GM18861 (cell line): ENCODE data around the gene NAV3.
A peak's percentile ranks its signal among the peaks of the same experiment; 100 is the strongest.

ENCODE experiments used
- ATAC-seq: cut with Tn5 transposase; IDR thresholded peaks from one replicate; pipeline ENCODE4 v1.9.1; 2021; ENCODE audit not compliant: unreplicated experiment

The NAV3 gene, protein sequence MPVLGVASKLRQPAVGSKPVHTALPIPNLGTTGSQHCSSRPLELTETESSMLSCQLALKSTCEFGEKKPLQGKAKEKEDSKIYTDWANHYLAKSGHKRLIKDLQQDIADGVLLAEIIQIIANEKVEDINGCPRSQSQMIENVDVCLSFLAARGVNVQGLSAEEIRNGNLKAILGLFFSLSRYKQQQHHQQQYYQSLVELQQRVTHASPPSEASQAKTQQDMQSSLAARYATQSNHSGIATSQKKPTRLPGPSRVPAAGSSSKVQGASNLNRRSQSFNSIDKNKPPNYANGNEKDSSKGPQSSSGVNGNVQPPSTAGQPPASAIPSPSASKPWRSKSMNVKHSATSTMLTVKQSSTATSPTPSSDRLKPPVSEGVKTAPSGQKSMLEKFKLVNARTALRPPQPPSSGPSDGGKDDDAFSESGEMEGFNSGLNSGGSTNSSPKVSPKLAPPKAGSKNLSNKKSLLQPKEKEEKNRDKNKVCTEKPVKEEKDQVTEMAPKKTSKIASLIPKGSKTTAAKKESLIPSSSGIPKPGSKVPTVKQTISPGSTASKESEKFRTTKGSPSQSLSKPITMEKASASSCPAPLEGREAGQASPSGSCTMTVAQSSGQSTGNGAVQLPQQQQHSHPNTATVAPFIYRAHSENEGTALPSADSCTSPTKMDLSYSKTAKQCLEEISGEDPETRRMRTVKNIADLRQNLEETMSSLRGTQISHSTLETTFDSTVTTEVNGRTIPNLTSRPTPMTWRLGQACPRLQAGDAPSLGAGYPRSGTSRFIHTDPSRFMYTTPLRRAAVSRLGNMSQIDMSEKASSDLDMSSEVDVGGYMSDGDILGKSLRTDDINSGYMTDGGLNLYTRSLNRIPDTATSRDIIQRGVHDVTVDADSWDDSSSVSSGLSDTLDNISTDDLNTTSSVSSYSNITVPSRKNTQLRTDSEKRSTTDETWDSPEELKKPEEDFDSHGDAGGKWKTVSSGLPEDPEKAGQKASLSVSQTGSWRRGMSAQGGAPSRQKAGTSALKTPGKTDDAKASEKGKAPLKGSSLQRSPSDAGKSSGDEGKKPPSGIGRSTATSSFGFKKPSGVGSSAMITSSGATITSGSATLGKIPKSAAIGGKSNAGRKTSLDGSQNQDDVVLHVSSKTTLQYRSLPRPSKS (N-terminal part only)

DNA sequence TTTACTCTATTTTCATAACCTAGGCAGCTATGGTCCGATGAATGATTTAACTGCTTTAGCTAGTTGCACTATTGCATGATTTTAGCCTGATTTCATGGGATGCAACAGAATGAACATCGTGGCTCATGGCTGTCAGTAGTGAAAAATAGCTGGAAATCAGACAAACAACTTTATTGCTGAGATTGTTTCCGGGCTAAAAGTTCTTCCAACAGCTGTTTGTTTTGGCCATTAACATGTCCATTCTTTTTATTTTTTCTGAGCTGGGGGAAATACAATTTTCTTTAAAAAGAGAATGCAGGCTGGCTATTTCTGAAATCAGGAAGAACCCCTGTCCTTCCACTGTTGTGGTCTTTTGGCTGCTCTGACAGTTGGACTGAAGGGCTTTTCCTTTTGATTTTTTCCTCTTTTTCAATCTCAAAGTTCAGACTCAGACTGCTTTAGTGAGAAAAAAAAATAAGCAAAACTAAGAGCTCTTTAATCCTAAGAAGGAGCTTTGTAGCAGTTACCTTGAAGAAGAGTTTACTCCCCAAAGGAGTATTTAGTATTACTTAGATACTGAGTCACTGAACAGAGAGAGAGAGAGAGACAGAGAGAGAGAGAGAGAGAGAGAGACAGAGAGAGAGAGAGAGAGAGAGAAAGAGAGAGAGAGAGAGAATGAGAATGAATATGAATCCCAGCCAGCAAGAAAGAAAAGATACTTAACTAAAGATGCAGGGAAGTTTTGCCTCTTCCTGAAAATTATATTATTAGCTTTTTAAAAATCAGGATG is at the start of gene NAV3:
Gene NAV3 (plus strand): TSS at position 312 of the 769 bp plus-strand sequence. CDS start 568 bp downstream, outside the sequence.
- ATAC-seq = no peak

DNA sequence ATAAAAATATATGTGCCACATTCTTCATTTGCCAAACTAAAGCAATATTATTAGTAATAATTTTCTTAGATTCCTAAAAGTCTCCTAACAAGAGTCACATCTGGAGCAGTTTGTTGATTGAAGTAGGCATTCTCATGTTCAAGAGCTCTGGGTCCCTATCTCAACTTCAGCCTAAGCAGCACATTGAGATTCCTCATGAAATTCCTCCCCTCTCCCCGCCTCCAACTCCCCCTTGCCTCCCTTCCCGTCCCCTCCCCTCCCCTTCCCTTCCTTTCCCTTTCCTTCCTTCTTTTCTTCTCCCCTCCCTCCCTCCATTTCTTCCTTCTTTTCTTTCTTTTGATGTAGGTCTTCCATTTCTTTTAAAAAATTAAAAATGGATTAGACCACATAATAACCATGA is 48.7 kb upstream of the NAV3 start:
- no peak for ATAC-seq

DNA sequence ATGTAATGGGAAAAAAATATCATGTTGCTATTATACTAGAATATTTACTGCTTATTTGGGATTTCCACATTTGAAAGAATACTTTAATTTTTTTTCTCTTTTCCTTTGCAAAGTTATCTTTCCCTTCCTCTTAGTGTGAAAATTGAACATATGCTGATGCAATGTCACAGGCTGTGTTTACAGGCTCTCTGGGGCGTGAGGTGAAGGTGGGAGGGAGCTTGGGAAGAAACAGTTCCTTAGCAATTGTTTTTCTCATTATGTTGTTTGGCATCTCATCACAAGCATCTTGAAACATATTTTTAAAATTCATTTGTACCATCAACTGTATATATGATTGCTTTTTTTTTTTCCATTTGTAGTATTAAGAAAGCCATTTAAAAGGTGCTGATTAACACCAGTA is 47.9 kb upstream of the NAV3 start:
- ATAC-seq = no peak

DNA sequence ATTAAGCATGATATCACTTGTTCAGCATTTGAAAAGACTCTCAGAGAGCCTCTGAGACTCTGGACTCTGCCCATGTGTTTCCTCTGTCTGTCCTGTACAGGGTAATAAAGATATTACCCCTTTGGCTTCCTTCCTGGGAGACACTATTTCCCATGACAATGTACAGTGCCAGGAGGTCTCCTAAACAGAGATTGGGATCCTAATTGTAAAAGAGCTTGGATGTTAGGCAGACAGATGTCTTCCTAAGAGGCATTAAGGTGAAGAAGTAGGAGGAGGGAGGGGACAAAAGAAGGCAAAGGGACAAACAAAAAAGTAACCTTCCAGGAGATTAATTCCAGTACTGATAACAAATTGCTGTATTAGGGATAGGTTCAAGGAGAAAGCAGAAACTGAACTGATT is 45.5 kb upstream of the NAV3 start:
- no peak for ATAC-seq

DNA sequence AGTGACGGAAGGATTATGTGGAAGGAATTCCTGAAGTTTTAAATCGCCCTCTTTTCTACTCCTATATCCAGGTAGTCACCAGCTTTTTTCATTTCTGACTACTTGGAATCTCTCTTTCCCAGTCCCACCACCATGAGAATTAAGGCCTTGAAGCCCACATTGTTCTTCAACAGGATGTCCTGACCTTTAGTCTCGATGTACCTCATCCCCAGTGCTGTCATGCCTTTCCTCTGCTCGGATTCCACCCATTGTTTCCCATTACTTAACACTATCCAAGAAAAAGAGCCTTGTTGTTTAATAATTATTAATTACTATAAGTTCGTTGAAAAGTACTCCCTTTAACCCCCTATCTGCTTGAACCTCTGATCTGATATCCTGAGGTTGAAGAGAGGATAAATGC is 44.0 kb upstream of the NAV3 start:
- ATAC-seq = no peak

DNA sequence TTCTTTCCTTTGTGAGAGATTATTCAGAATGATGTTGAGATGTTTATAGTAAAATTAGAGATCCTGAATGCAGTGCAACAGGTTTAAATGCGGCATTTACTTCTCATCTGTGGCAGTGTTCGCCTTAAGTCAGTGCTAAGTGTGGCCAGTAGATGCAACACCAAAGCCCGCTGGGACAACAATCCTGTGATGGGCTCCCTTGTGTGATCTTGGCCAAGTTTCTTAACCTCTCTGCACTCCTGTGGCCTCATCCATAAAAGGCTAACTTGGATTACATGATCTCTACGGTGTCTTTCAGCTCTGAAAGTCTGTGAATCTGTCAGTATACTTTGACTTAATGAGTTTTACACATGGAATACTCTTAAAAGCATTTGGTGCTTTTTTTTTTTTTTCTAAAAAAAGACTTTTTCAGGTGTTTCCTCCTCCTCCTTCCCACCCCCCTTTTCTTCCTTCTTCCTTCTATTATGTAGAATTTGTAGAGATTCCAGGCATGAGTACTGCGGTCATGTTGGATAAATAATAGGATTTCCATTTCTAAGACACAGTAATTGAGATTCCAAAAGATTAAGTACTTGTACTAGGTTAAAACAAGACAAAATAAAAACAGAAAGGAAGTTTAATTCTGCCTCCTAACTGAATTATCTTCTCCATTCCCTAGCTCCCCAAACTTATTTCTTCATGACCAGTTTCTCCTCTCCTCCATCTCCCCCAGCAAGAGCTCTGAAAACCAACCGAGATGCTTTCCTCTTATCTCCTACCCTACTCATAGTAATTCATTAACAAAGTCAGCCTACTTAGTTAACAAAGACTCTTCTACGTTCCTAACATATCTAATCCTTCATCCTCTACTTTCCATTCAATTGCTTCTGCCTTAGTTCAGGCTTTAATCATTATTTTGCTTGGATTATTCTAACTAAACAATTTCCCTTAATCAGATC is 42.2 kb upstream of the NAV3 start:
- no peak for ATAC-seq

DNA sequence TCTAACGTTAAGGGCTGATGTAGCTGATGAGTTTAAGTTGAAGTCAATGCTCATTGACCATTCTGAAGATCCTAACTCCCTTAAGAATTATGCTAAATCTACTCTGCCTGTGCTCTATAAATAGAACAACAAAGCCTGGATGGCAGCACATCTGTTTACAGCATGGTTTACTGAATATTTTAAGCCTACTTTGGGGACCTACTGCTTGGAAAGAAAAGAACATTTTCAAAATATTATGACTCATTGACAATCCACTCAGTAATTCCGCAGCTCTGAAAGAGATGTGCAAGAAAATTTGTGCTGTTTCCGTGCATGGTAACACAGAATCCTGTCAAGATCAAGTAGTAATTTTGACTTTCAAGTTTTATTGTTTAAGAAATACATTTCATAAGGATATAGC is 35.0 kb upstream of the NAV3 start:
- no peak for ATAC-seq

DNA sequence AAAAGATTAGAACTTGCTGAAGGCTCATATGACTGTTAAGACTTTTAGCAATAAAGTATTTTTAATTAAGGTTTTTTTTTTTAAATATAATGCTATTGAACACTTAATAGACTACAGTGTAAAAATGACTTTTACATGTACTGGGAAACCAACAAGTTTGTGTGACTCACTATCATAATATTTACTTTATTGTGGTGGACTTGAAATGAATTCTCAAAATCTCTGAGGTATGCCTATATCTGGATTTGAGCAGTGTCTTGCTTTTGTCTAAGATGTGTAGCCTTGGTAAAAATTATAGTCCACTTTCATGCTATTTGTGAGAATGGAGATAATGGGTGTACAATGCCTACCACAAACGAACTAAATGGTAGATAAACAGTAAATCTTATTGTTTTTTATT is 33.9 kb upstream of the NAV3 start:
- ATAC-seq = no peak

DNA sequence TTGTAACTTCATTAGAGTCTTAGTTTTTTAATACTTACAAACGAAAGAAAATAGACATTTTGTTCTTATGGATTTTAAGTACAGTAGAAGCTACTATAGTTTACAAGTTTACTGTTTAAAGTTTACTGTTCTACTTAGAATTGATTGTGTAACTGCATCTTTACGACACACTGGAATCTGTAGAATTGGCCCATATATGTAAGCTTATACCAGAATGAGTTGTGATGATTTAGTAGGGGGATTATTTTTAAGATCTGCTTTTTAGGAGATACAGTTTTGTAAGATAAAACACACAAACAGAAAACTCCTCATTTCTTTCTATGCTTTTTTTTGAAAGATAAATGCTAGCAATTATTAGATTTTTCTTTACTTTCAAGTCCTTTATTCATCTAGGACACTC is 30.2 kb upstream of the NAV3 start:
- ATAC-seq = no peak

DNA sequence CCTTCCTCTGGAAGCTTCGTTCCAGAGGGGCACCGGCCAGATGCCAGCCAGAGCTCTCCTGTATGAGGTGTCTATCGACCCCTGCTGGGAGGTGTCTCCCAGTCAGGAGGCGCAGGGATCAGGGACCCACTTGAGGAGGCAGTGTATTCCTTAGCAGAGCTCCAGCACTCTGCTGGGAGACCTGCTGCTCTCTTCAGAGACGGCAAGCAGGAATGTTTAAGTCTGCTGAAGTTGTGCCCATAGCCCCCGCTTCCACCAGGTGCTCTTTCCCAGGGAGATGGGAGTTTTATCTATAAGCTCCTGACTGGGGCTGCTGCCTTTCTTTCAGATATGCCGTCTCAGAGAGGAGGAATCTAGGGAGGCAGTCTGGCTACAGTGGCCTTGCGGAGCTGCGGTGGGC is 22.2 kb upstream of the NAV3 start:
- no peak for ATAC-seq

DNA sequence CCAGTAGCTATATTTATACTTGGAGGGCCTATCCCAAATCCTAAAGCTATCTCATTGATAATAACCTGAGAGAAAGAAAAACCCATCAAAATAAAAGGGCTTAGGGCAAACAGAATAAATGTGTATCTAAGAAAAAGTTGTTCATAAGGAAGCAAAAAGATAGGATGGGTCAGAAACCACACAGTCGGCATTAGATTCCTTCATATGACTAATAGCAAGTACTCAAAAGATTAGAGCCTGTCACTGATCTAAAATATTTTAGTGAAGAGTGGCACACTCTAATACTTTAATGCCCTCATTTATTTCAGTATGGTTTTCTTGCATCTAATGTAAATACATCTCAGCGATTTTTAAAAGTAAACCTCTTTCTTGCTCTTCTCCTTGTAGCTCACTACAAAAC is 17.1 kb upstream of the NAV3 start:
- ATAC-seq = no peak

DNA sequence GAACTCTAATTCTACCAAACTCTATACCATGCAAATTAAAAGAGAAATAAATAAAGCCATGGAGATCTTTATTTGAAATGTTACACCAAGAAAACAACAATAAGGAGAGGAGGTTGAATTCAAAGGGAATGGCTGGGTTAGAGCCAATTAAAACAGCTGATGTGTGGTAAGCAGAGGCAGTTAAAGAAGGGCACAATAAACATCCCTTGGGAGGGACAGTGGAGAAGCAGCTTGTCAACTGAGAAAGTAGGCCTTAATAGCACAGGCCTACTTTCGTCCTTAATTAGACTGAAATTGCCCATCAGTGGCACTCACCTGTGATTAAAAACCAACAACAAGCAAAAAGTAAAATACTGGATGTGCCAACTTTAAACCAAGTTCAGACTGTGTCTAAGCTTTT is 16.3 kb upstream of the NAV3 start:
- ATAC-seq = no peak

DNA sequence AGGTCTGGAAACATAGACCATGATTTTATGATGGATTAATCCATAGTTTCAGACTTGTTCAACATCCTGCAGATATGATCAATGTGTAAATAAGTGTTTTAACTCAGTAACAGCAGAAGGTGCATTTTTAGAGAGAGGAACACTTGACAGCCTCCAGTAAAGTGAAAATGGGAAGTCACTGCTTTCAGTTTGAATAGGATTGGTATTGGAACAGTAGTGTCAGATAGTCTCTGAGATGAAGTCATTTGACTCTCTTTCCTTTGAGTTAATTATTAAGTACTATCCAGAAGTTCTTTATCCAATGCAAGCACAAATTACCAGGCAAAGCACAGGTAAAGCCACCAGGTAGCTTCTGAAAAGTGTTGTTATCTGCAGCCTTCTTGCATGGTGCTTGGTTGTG is 14.5 kb upstream of the NAV3 start:
- ATAC-seq = peak; percentile 99

DNA sequence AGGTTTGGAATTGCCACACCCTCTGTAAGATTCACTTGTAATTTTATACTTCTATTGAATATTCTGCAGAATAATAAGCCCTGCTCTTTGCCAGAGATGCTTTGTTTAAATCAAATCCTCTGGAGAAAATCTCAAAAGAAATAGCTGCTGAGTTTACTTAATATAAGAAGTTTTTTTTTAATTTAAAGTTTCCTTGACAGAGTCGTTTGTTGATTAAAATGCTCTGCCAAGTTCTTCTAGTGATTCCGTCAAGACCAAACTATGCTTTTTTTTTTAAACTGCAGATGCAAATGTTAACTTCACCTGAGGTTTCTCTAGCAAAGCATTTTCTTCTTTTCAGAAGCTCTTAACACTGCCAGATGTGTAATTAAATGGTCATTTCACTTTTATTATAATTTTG is 13.4 kb upstream of the NAV3 start:
- ATAC-seq = no peak

DNA sequence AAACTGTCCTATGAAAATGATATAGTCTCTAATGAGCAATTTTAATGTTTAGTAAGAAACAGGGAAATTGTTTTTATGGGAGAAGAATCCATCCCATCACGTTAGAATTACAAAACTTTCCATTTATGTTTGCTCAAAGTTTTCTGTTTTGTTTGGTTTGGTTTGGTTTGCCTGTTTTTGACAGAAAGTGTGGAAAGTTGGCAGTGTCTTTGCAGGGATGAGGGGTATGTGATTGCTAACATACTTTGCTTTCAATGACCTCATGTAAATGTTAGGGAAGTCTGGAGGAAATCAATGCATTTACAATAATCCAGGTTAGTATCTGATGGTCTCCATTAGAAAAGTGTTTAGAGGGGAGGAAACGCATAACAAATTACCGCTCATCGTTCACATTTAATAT is 12.3 kb upstream of the NAV3 start:
- ATAC-seq = no peak

DNA sequence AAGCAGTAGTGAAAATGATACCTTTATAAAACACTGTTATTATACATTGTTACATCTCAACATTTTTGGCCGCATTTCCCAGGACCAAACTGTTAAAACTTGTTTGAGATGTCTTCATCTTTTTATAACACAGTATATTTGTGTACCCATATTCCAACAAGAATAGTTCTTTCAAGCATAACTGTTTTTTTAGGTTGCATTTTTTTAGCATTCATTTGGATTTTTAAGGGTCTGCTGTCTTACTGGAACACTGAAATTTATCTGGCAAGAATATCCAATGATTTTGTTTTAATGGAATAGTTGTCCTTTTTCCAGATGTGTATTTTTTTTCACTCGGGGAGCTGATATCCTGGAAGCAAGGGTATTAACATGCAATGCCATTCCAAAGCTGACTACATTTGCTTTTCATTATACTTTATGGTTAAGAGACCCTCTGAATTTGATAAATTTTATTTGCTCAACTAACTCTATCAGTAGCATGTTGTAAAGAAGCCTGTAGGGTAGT is 8.9 kb upstream of the NAV3 start:
- no peak for ATAC-seq

DNA sequence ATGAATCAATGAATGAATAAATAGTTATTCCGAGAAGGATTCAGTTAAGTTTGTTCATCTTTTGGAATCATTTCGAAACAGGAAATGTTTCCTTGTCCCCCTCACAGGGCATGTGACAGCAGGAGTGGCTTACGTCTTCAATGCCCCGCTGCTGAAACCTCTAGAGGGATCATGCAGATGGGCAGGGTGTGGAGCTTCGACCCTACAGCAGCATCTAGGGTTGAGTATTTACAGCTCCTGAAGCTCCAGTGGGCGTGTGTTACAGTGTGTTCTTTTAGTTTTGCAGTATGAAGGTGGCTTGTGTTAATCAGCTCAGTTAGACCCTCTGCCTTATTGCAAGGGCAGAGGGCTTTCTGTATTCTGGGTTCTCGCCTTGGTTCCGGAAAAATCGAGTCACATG is 2.6 kb downstream of the NAV3 start:
- no peak for ATAC-seq

DNA sequence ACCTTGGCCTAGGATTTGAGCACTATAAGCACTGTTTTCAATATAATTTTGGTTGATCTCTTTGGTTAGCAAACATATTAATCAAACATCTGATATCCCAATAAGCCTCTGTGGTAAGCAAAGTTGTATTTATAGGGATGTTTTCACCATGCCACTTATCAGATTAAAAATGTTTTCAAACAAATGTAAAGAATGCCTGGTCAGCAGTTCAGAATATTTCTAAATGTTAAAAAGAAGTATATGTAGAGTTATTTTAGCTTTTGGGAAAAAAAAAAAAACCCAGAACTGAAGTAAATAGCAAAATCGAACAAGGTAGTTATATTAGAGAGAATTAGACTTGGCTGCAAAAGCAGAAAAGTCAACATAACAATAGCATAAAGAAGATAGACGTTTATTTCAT is 3.9 kb downstream of the NAV3 start:
- no peak for ATAC-seq

DNA sequence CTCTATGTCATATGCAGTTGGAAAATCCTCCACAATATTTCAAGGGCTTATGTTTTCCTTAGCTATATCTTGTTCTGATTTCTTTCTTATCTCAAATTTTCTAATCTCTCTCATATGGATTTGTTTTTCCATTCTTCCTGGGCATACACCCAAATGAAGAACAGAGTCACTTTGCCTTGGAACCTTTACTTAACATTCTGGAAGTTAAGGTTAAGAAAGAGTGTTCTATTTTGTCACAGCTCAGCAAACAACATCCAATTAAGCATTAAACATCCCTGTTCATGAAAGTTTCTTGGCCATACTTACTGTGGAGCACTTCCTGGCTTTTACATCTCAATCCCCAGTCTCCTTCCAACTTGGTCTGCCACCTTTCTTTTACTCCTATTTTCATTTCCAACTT is 5.3 kb downstream of the NAV3 start:
- no peak for ATAC-seq

DNA sequence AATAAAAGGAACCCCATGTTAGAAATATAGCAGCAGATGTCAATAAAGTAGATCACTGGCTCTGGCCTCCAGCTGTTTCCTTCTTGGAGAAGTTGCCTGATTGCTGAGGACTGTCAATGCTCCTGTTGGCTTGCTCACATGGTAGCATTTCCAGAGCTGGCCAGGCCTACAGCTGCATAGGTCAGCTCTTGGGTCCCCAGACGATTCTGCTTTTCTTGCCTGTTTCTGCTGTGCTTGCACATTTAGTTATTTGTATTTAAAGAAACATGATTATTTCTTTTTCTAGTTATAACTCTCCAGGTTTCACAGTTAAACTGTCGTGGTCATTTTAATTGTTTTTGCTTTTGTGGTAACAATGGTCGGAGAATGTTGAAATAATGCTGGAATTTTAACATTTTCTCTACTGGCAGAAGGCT is 7.2 kb downstream of the NAV3 start:
- no peak for ATAC-seq
